Skeletal muscle cell (primary cell): ENCODE data around the gene C3orf70.

Experiments
- DNase-seq: peaks from one replicate; pipeline ENCODE4 v3.0.0-alpha.2; 2010; ENCODE audit warnings: low read depth
- H3K4me3 ChIP-seq: 2 replicates; pipeline ENCODE4 v1.5.1; 2011; ENCODE audit warnings: low read depth, mild to moderate bottlenecking, control low read depth, low read length, moderate library complexity

C3orf70 gene

GRCh38 chr3:185152410-185153170 is at the start of gene C3orf70:
TSS of gene C3orf70 (minus strand) at chr3:185153060. CDS start at chr3:185152823, 237 bp downstream.
- peak within 1 kb of the TSS; percentile 58 for H3K4me3 ChIP-seq
- no peak for DNase-seq

DNA sequence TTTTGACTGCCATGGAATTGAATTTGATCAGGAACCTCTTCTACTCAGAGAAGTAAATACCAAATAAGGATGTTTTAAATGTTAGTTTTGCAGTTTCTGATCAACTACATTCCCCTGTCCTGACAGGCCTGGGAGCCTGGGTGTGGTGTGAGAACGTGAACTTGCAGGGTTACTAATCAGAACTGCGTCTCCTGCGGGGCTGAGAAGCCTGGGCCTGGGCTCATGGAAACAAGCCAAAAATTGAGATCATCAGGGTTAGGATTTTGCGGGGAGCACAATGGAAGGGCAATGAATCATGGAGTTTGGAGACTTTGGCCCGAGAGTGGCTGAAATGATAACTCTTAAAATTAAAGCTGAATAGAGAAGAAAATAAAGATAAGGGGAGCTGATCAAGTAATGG is 47.8 kb upstream of the C3orf70 start:
- peak; percentile 66 for DNase-seq
- no peak overlapping the region for H3K4me3 ChIP-seq

GRCh38 chr3:185199671-185200070 is 46.8 kb upstream of the C3orf70 start:
- no peak overlapping the region for H3K4me3 ChIP-seq
- DNase-seq = no peak

- H3K4me3 ChIP-seq = no peak overlapping the region
- no peak for DNase-seq
Observed at GRCh38 chr3:185199206-185199605, 46.3 kb upstream of the C3orf70 start.

- DNase-seq = no peak
- H3K4me3 ChIP-seq = no peak overlapping the region
Observed at GRCh38 chr3:185197068-185197467, 44.2 kb upstream of the C3orf70 start.

DNA sequence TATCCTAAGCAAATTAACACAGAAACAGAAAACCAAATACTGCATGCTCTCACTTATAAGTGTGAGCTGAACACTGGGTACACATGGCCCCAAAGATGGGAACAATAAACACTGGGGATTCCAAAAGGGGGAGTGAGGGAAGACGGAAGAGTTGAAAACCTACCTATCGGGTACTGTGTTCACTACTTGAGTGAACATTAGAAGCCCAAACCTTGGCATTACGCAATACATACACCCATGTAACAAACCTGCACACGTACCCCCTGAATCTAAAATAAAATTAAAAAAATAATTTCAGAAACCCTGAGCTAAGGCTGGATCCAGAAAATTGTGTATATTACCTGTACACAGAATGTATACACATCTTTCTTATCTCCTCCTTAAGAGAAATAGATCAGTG is 42.8 kb upstream of the C3orf70 start:
- no peak overlapping the region for H3K4me3 ChIP-seq
- no peak for DNase-seq

- no peak for DNase-seq
- H3K4me3 ChIP-seq = no peak overlapping the region
Observed at GRCh38 chr3:185188816-185189215, 36.0 kb upstream of the C3orf70 start.

DNA sequence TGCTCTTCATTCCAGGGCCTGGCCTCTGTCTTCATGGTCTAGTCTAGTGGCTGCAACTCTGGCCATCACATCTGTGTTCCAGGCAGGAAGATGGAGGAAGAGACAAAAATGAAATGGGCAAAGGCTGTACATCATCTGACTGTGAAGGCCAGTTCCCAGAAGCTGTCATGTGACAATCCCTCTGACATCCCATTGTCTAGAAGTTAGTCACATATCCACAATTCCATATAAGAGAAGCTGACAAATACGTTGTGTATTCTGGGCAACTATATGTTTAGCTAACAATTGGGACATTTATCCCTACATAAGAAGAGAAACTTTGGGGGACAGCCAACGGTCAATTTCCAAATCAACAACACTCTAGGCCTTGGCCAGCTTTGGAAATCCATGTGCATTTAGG is 34.5 kb upstream of the C3orf70 start:
- DNase-seq = no peak
- no peak overlapping the region for H3K4me3 ChIP-seq

GRCh38 chr3:185176750-185177359 is 24.0 kb upstream of the C3orf70 start:
- DNase-seq = no peak
- H3K4me3 ChIP-seq = no peak overlapping the region

DNA sequence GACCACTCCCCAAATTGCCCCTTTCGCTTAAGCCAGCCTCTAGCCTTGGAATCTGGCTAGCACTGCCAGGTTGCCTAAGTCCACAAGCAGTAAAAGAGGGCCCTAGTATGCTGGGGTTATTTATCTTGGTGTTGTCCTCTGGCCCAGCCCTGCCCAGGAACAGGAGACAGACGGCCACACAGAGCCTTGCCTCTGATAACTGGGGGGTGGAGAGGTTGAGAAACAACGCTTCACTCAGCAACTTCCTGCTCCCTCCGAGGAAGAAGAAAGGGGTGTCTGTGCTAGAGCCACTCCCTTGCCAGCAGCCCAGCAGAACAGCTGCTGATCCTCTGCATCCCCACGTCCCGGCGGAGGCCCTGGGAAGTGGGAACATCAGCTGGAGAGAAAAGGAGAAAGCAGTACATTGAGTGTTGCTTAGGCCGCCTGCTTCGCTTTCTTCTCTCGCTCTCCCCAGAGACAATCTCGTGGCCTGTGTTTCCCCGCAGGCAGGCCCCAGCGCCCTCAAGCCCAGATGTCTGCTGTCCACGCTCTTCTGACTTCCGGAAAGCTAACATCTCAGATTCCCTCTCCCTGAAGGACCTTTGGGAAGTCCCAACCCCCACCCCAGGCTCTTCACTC is 22.6 kb upstream of the C3orf70 start:
- no peak overlapping the region for H3K4me3 ChIP-seq
- peak; percentile 22 for DNase-seq

GRCh38 chr3:185172086-185173049 is 19.5 kb upstream of the C3orf70 start:
- DNase-seq = no peak

GRCh38 chr3:185164428-185165217 is 11.8 kb upstream of the C3orf70 start:
- no peak for DNase-seq

More at GRCh38 chr3:185172086-185173049, 19.5 kb upstream of the C3orf70 start:
- no peak overlapping the region for H3K4me3 ChIP-seq

DNA sequence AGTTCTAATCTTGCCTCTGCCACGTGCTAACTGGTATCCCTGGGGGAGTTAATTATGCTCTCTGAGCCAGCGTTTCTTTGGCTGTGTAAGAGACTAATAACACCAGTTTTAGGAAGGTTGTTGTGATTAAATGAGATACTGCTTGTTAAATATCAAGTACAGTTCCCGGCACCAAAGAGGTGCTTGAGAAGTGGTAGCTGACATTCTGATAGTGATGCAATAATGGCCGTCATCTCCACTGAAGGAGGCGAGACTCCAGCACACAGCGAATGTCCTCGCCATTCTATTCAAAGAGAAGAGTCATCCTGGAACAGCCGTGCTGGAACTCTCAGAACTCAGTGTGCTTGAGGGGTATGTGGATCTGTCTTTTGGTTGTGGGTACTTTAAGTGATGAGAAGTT is 9.8 kb upstream of the C3orf70 start:
- no peak for DNase-seq
- no peak overlapping the region for H3K4me3 ChIP-seq

More at GRCh38 chr3:185164428-185165217, 11.8 kb upstream of the C3orf70 start:
- H3K4me3 ChIP-seq = no peak overlapping the region

GRCh38 chr3:185161761-185162160 is 8.9 kb upstream of the C3orf70 start:
- DNase-seq = no peak
- no peak overlapping the region for H3K4me3 ChIP-seq

- no peak for DNase-seq
- H3K4me3 ChIP-seq = no peak overlapping the region
Observed at GRCh38 chr3:185157347-185157746, 4.5 kb upstream of the C3orf70 start.

DNA sequence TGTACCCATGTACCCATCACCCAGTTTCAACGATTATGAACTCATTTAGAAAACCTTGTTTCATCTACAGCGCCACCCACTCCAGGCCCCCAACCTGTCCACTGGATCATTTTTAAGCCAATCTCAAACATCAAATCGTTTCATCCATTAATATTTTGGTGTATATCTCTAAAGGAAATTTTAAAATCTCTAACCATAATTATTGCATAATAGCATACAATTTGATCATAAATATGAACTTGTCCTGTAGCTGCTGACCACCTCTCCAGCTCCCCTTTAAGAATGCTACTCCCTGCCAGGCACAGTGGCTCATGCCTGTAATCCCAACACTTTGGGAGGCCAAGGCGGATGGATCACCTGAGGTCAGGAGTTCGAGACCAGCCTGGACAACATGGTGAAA is 2.8 kb upstream of the C3orf70 start:
- DNase-seq = no peak
- H3K4me3 ChIP-seq = no peak overlapping the region

- DNase-seq = no peak
- no peak overlapping the region for H3K4me3 ChIP-seq
Observed at GRCh38 chr3:185153861-185154629, 1.2 kb upstream of the C3orf70 start.

- DNase-seq = no peak
- H3K4me3 ChIP-seq = peak overlapping the region; percentile 58
Observed at GRCh38 chr3:185153171-185153771, 411 bp upstream of the C3orf70 start.
